HG02970 (cell line): Measurements from ENCODE around the gene ACBD3.
A peak's percentile ranks its signal among the peaks of the same experiment; 100 is the strongest.

Experiments
- ATAC-seq: cut with Tn5 transposase; IDR thresholded peaks from one replicate; pipeline ENCODE4 v1.9.1; 2021; ENCODE audit warnings: mild to moderate bottlenecking, moderate library complexity, moderate number of reproducible peaks; ENCODE audit not compliant: unreplicated experiment, low FRiP score

Gene ACBD3

GRCh38 chr1:226117330-226117729 lies 69.2 kb downstream of the ACBD3 start:
- ATAC-seq = no peak

- no peak for ATAC-seq
Measured at GRCh38 chr1:226116673-226117072, 69.9 kb downstream of the ACBD3 start.

- no peak for ATAC-seq
Measured at GRCh38 chr1:226112626-226113025, 73.9 kb downstream of the ACBD3 start.

- ATAC-seq = no peak
Measured at GRCh38 chr1:226111883-226112261, 74.7 kb downstream of the ACBD3 start.

GRCh38 chr1:226111098-226111882 lies 75.3 kb downstream of the ACBD3 start:
- ATAC-seq = no peak

GRCh38 chr1:226110249-226111097 lies 76.1 kb downstream of the ACBD3 start:
- ATAC-seq = peak; percentile 74

GRCh38 chr1:226109829-226110248 lies 76.7 kb downstream of the ACBD3 start:
- peak; percentile 71 for ATAC-seq

GRCh38 chr1:226108935-226109828 lies 77.4 kb downstream of the ACBD3 start:
- ATAC-seq = no peak

GRCh38 chr1:226107471-226108460 lies 78.8 kb downstream of the ACBD3 start:
- ATAC-seq = no peak

GRCh38 chr1:226104671-226105121 lies 81.8 kb downstream of the ACBD3 start:
- no peak for ATAC-seq

- no peak for ATAC-seq
Measured at GRCh38 chr1:226100436-226101391, 85.8 kb downstream of the ACBD3 start.

- ATAC-seq = no peak
Measured at GRCh38 chr1:226098870-226099835, 87.4 kb downstream of the ACBD3 start.

- no peak for ATAC-seq
Measured at GRCh38 chr1:226097866-226098625, 88.5 kb downstream of the ACBD3 start.

GRCh38 chr1:226095286-226095685 lies 91.3 kb downstream of the ACBD3 start:
- ATAC-seq = no peak
